Measurements from ENCODE around the gene RFLNA. TPM values are rescaled to one million over a fixed set of nuclear protein-coding genes. Genes with fewer than 3 reads are reported as not detected.

Gene RFLNA, protein sequence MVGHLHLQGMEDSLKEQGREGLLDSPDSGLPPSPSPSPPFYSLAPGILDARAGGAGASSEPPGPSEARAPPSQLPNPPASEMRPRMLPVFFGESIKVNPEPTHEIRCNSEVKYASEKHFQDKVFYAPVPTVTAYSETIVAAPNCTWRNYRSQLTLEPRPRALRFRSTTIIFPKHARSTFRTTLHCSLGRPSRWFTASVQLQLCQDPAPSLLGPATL
- 0.07 TPM in 1 of 2 replicates, not detected in the other for total RNA-seq (2014; rRNA removed; shearing (Covaris generic); ENCODE audit: low replicate concordance)

DNA sequence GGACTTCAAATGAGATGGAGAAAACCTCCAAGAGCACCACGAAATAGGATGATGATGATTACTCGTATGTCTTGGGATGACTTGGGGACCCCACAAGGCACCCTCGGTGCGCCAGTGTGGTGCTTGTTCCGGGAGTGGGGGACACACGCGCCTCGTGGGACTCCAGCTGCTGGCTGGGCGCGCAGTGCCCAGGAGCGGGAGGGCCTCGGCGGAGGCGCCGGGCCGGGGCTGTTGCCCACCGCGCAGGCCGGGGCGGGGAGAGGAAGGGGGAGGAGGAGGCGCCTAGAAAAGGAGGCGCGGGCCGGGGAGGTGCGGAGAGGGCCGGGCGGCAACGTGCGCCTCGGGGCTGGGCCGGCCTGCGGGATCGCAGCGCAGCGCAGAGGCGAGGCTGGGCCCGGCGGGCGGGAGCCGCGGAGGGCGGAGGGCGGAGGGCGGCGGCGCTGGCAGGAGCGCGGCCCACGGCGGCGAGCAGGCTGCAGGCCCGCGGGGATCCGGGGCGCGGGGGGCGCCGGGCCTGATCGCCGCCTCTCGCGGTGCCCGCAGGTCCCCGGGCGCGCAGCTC, at the start of gene RFLNA:
TSS of gene RFLNA (plus strand) at position 314 of the 562 bp plus-strand sequence. CDS start 337 bp downstream, outside the sequence.
- no peak for DNase-seq (ENCODE audit: low read depth)
- in situ Hi-C loops (cut with HindIII; ENCODE audit: low pct_unique_long_range_greater_than_20kb, low sequenced_read_pairs), result no loop called here

DNA sequence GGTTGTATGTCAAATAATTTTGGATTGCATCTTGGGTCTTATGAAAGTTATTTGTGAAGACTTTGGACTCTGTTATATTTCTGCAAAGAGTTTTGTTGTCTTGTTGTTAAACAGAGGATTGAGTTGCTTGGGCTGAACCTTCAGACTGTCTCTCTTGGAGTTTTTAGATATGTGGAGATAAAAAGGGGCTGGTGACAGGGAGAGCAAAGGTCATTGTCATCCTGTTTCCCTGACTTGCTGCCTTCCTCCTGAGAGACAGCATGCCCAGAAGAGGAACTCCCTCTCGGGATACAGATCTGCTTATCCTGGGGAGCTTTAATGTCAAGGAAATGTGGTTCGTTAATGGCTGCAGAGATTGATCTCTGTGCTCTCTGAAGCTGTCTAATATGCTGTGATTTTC, 47.6 kb upstream of the RFLNA start:
- in situ Hi-C loops (cut with HindIII; ENCODE audit: low pct_unique_long_range_greater_than_20kb, low sequenced_read_pairs), result no loop called here
- no peak for DNase-seq (ENCODE audit: low read depth)

DNA sequence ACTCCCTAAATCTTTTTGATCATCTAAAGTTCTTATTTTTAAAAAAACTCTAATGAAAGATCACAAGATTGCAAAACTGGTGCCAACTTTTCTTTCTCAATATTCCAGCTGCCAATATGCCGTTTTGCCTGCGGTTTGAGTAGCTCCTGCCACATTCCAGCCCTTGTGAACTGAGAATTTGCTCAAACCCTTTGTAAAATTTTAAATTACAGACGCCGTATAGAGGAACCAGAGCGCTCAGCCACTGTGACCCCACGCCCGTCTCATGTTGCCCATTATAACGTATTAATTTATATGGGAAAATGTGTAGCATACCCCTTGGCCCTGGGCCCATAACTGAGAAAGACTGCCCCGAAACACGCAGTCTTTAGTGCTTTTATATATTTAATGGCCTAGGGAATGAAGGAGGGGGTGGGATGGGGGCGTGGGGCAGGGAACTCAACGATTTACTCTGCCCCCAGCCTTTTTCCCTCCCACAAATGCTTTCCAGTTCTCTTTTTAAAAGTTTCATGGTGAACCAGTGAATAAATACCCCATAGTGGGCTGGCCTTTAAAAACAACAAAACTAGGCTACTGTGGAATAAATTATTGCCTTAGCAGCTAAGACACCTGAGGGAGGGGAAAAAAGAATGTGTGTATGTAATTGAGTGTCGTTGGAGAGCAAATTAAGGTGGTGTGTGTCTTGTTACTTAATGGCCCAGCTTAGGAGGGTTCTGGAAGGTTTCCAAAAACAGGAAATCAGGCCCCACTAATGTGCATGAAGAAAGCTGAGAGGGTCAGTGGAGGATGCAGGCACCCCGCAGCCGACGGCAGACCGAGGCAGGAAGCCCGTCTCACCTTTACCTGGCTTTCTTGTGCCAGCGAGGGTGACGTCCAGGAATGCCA, 45.7 kb upstream of the RFLNA start:
- in situ Hi-C loops (cut with HindIII; ENCODE audit: low pct_unique_long_range_greater_than_20kb, low sequenced_read_pairs), result no loop called here
- DNase-seq (ENCODE audit: low read depth), result no peak

DNA sequence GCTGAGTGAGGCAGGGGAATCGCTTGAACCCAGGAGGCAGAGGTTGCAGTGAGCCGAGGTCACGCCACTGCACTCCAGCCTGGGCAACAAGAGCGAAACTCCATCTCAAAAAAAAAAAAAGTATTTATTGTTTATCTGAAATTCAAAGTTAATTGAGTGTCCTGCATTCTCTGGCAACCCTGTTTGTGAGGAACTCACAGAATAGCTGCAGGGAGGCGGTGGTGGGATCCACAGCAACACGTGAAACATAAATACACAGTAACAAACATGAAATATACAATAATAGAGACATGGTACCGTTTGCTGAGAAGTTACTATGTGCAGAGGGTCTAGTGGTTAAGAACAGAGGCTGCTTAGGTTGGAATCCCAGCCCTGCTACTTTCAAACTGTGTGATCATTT, 43.7 kb upstream of the RFLNA start:
- in situ Hi-C loops (cut with HindIII; ENCODE audit: low pct_unique_long_range_greater_than_20kb, low sequenced_read_pairs), result no loop called here

DNA sequence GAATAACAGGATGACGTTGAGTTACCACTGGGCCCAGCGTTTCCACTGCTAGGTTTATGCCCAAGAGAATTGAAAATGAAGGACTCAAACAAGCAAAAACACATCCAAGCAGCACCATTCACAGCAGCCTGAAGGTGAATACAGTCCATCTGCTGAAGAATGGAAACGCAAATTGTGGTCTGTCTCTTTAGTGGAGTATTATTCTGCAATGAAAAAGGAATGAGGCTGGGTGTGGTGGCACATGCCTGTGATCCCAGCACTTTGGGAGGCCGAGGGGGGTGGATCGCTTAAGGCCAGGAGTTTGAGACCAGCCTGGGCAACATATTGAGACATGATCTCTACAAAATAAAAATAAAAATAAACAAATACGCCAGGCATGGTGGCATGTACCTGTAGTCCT, 41.9 kb upstream of the RFLNA start:
- in situ Hi-C loops (cut with HindIII; ENCODE audit: low pct_unique_long_range_greater_than_20kb, low sequenced_read_pairs), result no loop called here
- no peak for DNase-seq (ENCODE audit: low read depth)

More for the DNA sequence above, 43.7 kb upstream of the RFLNA start:
- no peak for DNase-seq (ENCODE audit: low read depth)

DNA sequence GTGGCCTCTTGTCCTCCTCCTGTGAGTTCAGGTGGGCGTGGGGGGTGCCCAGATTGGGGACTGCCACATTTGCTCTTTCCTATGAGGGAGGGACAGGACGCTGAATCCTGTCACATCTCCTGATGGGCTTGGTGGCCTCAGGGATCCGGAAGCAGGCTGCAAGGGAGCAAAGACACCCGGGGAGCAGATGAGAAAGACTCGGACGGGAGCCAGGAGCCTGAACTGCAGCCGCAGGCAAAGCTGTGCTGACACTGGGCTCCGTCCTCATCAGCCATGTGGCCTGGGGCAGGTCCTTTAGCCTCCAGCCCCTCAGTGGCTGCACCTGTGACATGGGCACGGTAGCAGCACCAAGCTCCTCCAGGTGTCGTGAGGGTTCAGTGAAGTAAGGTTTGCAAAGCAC, 40.8 kb upstream of the RFLNA start:
- DNase-seq (ENCODE audit: low read depth), result no peak

DNA sequence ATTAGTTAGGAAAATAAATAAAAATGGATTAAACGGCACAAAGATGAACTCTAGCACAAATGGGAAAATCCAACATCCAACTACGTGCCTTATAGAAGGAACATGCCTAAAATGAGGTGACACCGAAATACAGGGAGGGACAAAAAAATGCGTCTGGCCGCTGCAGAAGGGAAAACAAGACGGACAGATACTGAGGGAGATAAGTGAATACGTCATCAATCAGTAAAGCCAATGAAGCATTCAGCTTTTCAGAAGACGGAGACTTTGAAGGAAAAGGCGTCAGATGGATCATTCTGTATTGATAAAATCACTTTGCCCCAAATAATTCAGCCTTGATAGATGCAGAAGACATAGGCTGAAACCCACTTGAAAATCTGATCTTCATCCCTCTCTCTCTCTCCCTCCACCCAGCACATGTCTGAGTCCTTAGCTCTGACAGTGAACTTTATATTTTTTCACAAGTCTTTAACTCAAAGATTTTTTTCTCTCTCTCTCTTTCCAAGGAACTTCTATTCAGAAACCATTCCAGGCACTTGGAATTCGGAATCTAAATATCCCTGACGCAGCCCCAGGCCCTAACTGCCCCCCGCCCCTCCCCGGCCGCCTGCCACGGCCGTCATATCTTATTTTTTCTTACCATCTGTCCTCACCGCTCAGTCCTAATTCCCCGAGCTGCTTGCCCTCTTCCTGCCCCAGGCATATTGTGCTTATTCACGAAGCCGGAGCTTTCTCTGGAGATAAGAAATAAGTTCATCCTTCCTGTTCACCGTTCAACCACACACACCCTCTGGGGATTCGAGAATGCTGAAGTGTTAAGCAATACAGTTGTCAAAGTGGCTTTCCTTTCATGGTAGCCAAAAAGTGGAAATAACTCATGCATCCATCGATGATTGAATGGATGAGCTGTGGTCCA, 35.5 kb upstream of the RFLNA start:
- in situ Hi-C loops (cut with HindIII; ENCODE audit: low pct_unique_long_range_greater_than_20kb, low sequenced_read_pairs), result no loop called here
- no peak for DNase-seq (ENCODE audit: low read depth)

More for the DNA sequence above, 40.8 kb upstream of the RFLNA start:
- in situ Hi-C loops (cut with HindIII; ENCODE audit: low pct_unique_long_range_greater_than_20kb, low sequenced_read_pairs), result no loop called here

DNA sequence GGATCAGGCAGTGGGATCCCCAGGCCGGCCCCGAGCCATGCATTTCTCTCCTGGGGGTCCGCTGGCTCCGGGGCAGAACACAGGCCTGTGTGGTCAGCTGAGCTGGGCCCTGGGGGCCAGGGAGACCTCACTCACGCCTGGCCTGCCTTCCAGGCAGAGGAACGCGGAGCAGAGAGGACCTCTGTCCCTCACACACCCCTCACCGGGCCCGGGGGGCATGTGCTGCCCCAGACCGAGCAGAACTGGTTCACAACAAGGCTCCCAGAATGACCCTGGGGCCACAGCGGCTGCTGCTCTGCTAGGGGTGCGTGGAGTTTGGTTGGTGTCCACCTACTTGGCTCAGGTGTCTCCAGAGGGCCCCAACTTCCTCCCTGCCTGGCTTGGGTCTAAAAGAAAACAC, 33.0 kb upstream of the RFLNA start:
- in situ Hi-C loops (cut with HindIII; ENCODE audit: low pct_unique_long_range_greater_than_20kb, low sequenced_read_pairs), result no loop called here
- no peak for DNase-seq (ENCODE audit: low read depth)

DNA sequence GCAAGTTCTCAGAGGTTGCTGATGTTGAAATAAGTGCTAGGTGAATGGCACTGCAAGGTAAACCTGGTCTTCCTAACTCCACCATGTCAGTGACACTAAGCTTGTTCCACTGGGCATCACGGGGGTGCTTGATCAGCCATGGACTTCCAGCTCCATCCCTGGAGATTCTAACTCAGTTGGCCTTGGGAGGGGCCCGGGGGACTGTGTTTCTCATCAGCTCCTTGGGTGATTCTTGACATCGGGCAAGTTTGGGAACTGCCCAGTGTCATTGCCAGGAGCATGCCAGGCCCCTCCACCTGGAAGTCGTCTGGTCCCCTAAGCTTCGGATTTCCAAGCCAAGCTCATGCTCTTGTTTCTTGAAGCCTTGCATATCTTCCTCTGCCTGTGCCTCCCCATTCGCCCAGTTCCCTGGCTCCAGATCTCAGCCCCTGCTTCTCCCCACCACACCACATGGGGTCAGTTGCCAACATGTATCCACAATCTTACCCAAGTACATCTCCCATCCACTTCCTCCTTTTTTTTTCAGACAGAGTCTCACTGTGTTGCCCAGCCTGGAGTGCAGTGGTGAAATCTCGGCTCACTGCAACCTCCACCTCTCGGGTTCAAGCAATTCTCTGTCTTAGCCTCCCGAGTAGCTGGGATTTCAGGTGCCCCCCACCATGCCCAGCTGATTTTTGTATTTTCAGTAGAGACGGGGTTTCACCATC, 30.7 kb upstream of the RFLNA start:
- in situ Hi-C loops (cut with HindIII; ENCODE audit: low pct_unique_long_range_greater_than_20kb, low sequenced_read_pairs), result no loop called here
- DNase-seq (ENCODE audit: low read depth), result no peak

DNA sequence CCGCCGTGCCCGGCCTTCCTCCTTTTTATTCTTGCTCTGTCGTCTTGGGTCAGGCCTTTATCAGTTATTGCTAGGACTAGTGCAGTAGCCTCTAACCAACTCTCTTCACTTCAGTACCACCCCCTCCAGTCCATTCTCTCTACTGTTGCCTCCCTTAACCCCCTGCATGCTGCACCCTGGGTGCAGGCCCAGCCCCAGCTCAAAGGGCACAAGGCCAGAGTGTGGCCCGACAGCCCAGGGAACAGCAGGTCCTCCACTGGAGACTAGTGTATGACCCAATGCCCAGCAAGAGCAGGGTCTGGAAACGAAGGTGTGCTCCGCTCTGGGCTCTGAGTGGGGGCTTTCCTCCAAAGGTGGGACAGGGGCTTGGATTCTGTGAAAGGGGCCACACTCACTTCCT, 30.0 kb upstream of the RFLNA start:
- DNase-seq (ENCODE audit: low read depth), result no peak
- in situ Hi-C loops (cut with HindIII; ENCODE audit: low pct_unique_long_range_greater_than_20kb, low sequenced_read_pairs), result no loop called here

DNA sequence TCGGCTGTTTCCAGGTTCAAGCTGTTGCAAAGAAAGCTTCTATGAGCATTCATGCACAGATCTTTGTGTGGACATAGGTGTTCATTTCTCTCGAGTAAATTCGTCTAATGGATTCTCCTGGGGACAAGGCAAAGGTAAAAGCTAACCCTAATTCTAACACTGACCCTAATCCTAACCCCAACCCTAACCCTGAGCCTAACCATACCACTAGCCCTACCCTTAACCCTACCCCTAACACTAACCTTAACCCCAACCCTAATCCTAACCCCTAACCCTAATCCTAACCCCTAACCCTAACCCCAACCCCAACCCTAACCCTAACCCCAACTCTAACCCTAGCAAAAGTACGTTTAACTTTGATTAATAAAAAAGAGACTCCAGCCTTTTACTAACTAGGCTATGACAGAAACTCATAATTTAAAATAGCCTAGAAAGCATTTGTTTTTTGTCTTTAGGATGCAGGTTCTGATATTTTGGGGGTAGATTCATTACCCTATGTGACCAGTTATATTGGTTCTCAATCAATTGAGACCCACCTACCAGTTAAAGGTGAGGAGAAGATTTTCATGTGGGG, 27.6 kb upstream of the RFLNA start:
- in situ Hi-C loops (cut with HindIII; ENCODE audit: low pct_unique_long_range_greater_than_20kb, low sequenced_read_pairs), result no loop called here
- DNase-seq (ENCODE audit: low read depth), result no peak

DNA sequence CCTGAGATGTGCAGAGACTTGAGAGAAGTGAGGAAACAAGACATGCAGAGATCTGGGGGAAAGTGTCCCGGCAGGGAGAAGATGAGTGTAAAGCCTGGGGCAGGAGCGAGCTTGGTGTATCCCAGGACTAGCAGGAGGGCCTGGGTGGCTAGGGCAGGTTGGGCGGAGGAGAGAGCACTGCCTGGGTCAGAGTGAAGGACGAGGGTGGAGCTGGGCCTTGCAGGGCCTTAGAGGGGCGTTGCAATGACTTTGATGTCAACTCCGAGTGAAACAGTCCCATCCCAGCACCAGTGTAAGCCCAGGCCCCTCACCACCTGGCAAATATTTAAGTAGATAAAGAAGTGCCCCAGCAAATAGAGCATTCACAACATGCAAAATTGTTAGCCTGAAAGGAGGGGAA, 24.2 kb upstream of the RFLNA start:
- in situ Hi-C loops (cut with HindIII; ENCODE audit: low pct_unique_long_range_greater_than_20kb, low sequenced_read_pairs), result no loop called here
- no peak for DNase-seq (ENCODE audit: low read depth)

DNA sequence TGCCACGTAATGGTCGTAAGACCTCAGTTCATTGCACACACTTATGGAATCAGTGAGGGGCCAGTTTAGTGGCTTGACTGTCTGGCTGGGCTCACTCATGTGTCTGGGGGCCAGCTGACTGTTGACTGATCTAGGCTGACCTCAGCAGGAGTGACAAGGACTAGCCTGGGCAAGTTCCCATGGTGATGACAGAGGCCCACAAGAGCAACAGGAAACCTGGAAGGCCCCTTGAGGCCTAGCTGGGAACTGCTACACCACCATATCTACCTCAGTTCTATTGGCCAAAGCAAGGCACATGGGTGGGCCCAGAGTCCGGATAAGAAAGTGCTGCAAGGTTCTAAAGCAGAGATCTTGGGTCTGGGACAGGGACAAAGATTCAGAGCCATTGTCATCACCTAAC, 21.3 kb upstream of the RFLNA start:
- in situ Hi-C loops (cut with HindIII; ENCODE audit: low pct_unique_long_range_greater_than_20kb, low sequenced_read_pairs), result no loop called here
- DNase-seq (ENCODE audit: low read depth), result peak; percentile 58

DNA sequence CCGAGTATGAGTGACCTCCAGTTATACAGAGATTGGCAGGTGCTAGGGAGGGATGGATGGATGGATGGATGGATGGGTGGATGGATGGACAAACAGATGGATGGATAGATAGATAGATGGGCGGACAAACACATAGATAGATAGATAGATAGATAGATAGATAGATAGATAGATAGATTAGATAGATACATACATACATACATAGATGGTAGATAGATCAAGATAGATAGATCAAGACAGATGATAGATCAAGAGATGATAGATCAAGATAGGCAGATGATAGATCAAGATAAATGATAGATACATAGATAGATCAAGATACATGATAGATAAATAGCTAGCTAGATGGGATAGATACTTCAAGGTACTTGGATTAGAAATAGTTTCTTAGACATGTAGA, 18.6 kb upstream of the RFLNA start:
- in situ Hi-C loops (cut with HindIII; ENCODE audit: low pct_unique_long_range_greater_than_20kb, low sequenced_read_pairs), result no loop called here

DNA sequence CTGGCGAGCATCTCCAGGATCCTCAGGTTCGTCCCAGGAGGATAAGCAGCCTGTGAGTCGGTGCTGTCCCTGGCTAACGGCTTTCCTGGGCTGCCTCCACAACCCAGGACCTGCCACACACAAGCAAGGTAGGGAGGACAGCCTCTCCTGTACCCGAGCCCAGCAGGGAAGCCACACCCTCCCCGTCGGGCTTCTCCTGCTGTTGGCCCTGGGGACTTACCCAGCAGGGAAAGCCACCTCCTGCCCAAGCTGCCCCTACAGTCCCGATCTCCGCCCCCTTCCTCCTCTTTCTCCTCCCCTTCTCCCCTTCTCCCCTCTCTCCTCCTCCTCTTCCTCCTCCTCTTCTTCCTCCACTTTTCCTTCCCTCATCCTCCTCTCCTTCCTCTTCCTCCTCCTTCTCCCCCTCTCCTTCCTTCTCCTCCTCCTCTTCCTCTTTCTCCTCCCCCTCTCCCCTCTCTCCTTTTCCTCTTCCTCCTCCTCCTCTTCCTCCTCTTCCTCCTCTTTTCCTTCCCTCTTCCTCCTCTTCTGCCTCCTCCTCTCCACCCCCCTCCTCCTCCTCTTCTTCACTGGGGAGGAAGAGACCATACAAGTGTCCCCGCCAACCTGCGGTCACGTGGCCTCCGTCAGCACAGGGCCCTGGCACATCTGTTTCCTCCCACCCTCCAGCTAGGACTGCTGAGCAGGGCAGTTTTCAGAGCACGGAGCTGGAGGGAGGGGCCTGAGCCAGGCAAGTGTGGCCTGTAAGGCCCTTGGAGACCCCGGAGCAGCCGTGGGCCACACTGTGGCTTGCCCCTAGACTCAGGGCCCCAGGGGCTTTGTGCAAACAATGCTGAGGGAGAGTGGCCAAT, 17.3 kb upstream of the RFLNA start:
- in situ Hi-C loops (cut with HindIII; ENCODE audit: low pct_unique_long_range_greater_than_20kb, low sequenced_read_pairs), result no loop called here

More for the DNA sequence above, 18.6 kb upstream of the RFLNA start:
- DNase-seq (ENCODE audit: low read depth), result no peak

DNA sequence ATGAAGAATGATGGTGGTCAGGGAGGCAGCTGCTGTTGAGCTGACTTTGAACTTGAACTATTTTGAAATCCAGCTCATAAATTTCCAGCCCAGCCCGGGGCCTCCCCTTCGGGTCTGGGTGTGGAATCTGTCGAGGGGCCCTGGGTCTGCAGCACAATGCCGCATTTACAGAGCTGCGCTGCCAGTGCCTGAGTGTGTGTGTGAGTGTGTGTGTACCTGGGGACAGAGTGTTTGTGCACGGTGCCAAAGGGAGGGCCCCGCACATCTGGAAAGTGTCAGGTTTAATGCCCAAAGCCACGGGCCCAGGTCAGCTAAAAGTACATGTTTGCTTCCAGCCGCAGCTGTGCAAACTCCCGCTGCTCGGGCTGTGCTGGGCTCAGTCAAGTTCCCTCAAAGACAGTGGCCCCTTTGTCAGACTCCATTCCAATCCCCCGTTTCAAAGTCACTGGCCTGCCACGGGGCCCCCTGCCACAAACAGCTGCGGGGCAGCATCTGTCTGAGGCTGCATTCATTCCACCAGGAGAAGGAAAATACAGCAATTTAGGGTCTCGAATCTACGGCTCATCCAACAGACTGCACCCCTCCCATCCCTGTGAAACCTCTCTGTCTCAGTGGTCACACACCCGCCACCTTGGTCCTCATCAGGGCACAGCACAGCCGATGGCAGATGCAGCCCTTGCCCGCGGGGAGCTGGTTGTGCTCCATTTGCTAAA, 16.3 kb upstream of the RFLNA start:
- DNase-seq (ENCODE audit: low read depth), result no peak
- in situ Hi-C loops (cut with HindIII; ENCODE audit: low pct_unique_long_range_greater_than_20kb, low sequenced_read_pairs), result no loop called here

More for the DNA sequence above, 17.3 kb upstream of the RFLNA start:
- DNase-seq (ENCODE audit: low read depth), result no peak

All from Caki2 (cell line).